BJ (cell line): ENCODE measurements around the gene MEIS1. TPM values are rescaled to one million over a fixed set of nuclear protein-coding genes. Genes with fewer than 3 reads are reported as not detected.
A peak's percentile ranks its signal among the peaks of the same experiment; 100 is the strongest.

Experiments
- CTCF ChIA-PET: fragments of 350-600 bp; formaldehyde crosslinking; extraction: SDS; loops from one replicate; lab custom pipeline; 2021; ENCODE audit warnings: antibody characterized with exemption, inconsistent platforms; lab: Yijun Ruan, JAX
- POLR2A ChIA-PET: fragments of 300-600 bp; sonication (Branson Sonifier 250); formaldehyde crosslinking; extraction: SDS; loops from one replicate; lab custom pipeline; 2021; ENCODE audit warnings: antibody characterized with exemption; lab: Charles Lee
- DNase-seq: peaks from one replicate; pipeline ENCODE4 v3.0.0-alpha.2; 2011; ENCODE audit warnings: low read depth
- H3K27me3 ChIP-seq: 2 replicates; pipeline ENCODE4 v1.6.0; 2011; ENCODE audit warnings: low read length; ENCODE audit not compliant: control insufficient read depth, insufficient read depth
- H3K36me3 ChIP-seq: 2 replicates; pipeline ENCODE4 v1.5.1; 2011; ENCODE audit warnings: low read length; ENCODE audit not compliant: control insufficient read depth, insufficient read depth
- H3K4me3 ChIP-seq: 2 replicates; pipeline ENCODE4 v1.5.1; 2011; ENCODE audit warnings: low read depth, mild to moderate bottlenecking, control low read depth, low read length
- CTCF ChIP-seq: IDR thresholded peaks from 2 replicates; pipeline ENCODE4 v1.5.1; 2011; ENCODE audit warnings: low read depth, mild to moderate bottlenecking, control low read depth, inconsistent platforms, low read length, moderate library complexity; ENCODE audit not compliant: insufficient read depth
- polyA plus RNA-seq: library from polyadenylated mRNA; depleted of rRNA; stranded (reverse); fragments of >200 nt; gene quantifications from 2 replicates; pipeline ENCODE4 v1.2.3, GENCODE V29; 2011

Gene MEIS1
- polyA plus RNA-seq, 1 experiment, result 65.7 TPM

GRCh38 chr2:66578054-66578686 is 143.2 kb downstream of the MEIS1 start:
- POLR2A ChIA-PET, result interaction anchor here (0.6 kb wide), 1 partner anchor 1866 kb away, joined by 5 read pairs; no protein-coding TSS in a partner anchor
- Histone ChIP-seq H3K27me3 (no peaks in the 10 kb centered on the region), H3K36me3 (no peaks in the 10 kb centered on the region), H3K4me3 (no peak overlapping the region)
- CTCF ChIA-PET, result interaction anchor here (0.9 kb wide), 1 partner anchor 134 kb away, joined by 3 read pairs; no protein-coding TSS in a partner anchor
- no peak for TF ChIP-seq CTCF
- DNase-seq, result no peak

- H3K4me3 ChIP-seq, result no peak overlapping the region
- ChIA-PET CTCF (interaction anchor here (0.9 to 1.6 kb wide), 2 partner anchors 134 to 143 kb away, joined by 3 to 6 read pairs; partner anchors contain the start of gene MEIS1), POLR2A (interaction anchor here (0.9 kb wide), 1 partner anchor 343 kb away, joined by 4 read pairs; no protein-coding TSS in a partner anchor)
- DNase-seq, result no peak
- no peaks in the 10 kb centered on the region for H3K27me3 ChIP-seq
- no peak for TF ChIP-seq CTCF
- no peaks in the 10 kb centered on the region for H3K36me3 ChIP-seq
Observed at GRCh38 chr2:66578687-66579106, 143.8 kb downstream of the MEIS1 start.

GRCh38 chr2:66579186-66580126 is 144.5 kb downstream of the MEIS1 start:
- Histone ChIP-seq H3K36me3 (no peaks in the 10 kb centered on the region), H3K27me3 (no peaks in the 10 kb centered on the region), H3K4me3 (no peak overlapping the region)
- no peak for DNase-seq
- POLR2A ChIA-PET, result interaction anchor here (0.6 to 0.9 kb wide), 2 partner anchors 343 to 1338 kb away, joined by 3 to 4 read pairs; no protein-coding TSS in a partner anchor
- TF ChIP-seq CTCF, result no peak
- CTCF ChIA-PET, result interaction anchor here (1.6 kb wide), 1 partner anchor 144 kb away, joined by 6 read pairs; the partner anchor contains the start of gene MEIS1

- ChIA-PET CTCF (interaction anchor here (0.6 to 1.6 kb wide), 8 partner anchors 41 to 1071 kb away, joined by 3 to 6 read pairs (median 3); partner anchors contain the start of gene MEIS1), POLR2A (interaction anchor here (0.6 to 0.8 kb wide), 2 partner anchors 88 to 1337 kb away, joined by 3 to 8 read pairs; no protein-coding TSS in a partner anchor)
- H3K4me3 ChIP-seq, result peak overlapping the region; percentile 43; the same call in 1 of the 2 replicates
- no peak for TF ChIP-seq CTCF
- DNase-seq, result no peak
- no peaks in the 10 kb centered on the region for H3K27me3 ChIP-seq
- H3K36me3 ChIP-seq, result no peaks in the 10 kb centered on the region
Observed at GRCh38 chr2:66580166-66581049, 145.5 kb downstream of the MEIS1 start.
